CD14-positive monocyte (primary cell): ENCODE results near the gene PPP1CC. TPM values are rescaled to one million over a fixed set of nuclear protein-coding genes. Genes with fewer than 3 reads are reported as not detected.

Experiments used
- DNase-seq, 3 donors: peaks; one replicate each; pipeline ENCODE4 v3.0.0-alpha.2; 2011 to 2022
- H2AFZ ChIP-seq: 2 replicates; pipeline ENCODE4 v1.6.0; 2012; ENCODE audit warnings: mild to moderate bottlenecking, low read depth, low read length, inconsistent platforms; ENCODE audit not compliant: insufficient read depth, poor library complexity, severe bottlenecking
- H3K27ac ChIP-seq, 2 donors: 1 replicate in 1 of 2; 2 replicates in 1 of 2; pipeline ENCODE4 v1.5.1; 2012 to 2013; ENCODE audit warnings: low read length in 2 of 2, control low read depth in 1 of 2, inconsistent platforms in 1 of 2, low read depth in 1 of 2, mild to moderate bottlenecking in 1 of 2
- H3K27me3 ChIP-seq, 2 donors: one replicate each; pipeline versions ENCODE4 v1.6.0 to v1.6.1; 2011 to 2013; ENCODE audit warnings: low read length in 2 of 2; ENCODE audit not compliant: control insufficient read depth in 2 of 2, insufficient read depth in 2 of 2
- H3K36me3 ChIP-seq, 2 donors: replicated peaks in 1 of 2; 1 replicate in 1 of 2; 2 replicates in 1 of 2; pipeline versions ENCODE4 v1.5.1 to v1.6.1; 2012 to 2013; ENCODE audit warnings: low read length in 2 of 2, control low read depth in 1 of 2, inconsistent platforms in 1 of 2, mild to moderate bottlenecking in 1 of 2; ENCODE audit not compliant: insufficient read depth in 2 of 2, control insufficient read depth in 1 of 2
- H3K4me1 ChIP-seq, 2 donors: 1 replicate in 1 of 2; 2 replicates in 1 of 2; pipeline versions ENCODE4 v1.5.1 to v1.6.1; 2012 to 2013; ENCODE audit warnings: low read length in 2 of 2, control low read depth in 1 of 2, inconsistent platforms in 1 of 2, mild to moderate bottlenecking in 1 of 2, moderate library complexity in 1 of 2; ENCODE audit not compliant: insufficient read depth in 2 of 2, control insufficient read depth in 1 of 2
- H3K4me2 ChIP-seq: replicated peaks from 2 replicates; pipeline ENCODE3; 2012; ENCODE audit warnings: low read length, moderate library complexity, mild to moderate bottlenecking; ENCODE audit not compliant: poor library complexity, severe bottlenecking; ENCODE audit errors: extremely low read depth
- H3K4me3 ChIP-seq, 3 experiments: fragments of 200-600 bp in 1 of 3; sonication (generic) in 1 of 3; replicated peaks in 1 of 3; 1 replicate in 2 of 3; 2 replicates in 1 of 3; pipeline ENCODE4 v1.5.1; 2011 to 2013; ENCODE audit warnings: low read length in 3 of 3, mild to moderate bottlenecking in 3 of 3, control low read depth in 2 of 3, low read depth in 2 of 3, inconsistent platforms in 1 of 3, moderate library complexity in 1 of 3
- H3K79me2 ChIP-seq: 2 replicates; pipeline ENCODE4 v1.6.0; 2012; ENCODE audit warnings: mild to moderate bottlenecking, control low read depth, inconsistent platforms, low read length, moderate library complexity; ENCODE audit not compliant: insufficient read depth
- H3K9ac ChIP-seq: 2 replicates; pipeline ENCODE4 v1.6.0; 2017; ENCODE audit warnings: low read length, mild to moderate bottlenecking; ENCODE audit not compliant: insufficient read depth, poor library complexity, severe bottlenecking
- H3K9me3 ChIP-seq, 2 donors: replicated peaks in 1 of 2; 1 replicate in 1 of 2; 2 replicates in 1 of 2; pipeline versions ENCODE4 v1.5.1 to v1.6.1; 2012 to 2013; ENCODE audit warnings: low read length in 2 of 2, control low read depth in 1 of 2; ENCODE audit not compliant: control insufficient read depth in 1 of 2, insufficient read depth in 1 of 2
- H4K20me1 ChIP-seq: 2 replicates; pipeline ENCODE4 v1.6.0; 2012; ENCODE audit warnings: mild to moderate bottlenecking, low read length, control low read depth, moderate library complexity; ENCODE audit not compliant: insufficient read depth
- H3K27ac Mint-ChIP-seq, 7 donors: one replicate each; pipeline ENCODE4 v1.8.0; 2020; ENCODE audit warnings: mild to moderate bottlenecking in 7 of 7, mixed read lengths in 7 of 7, moderate library complexity in 6 of 7, inconsistent platforms in 2 of 7
- H3K27me3 Mint-ChIP-seq, 3 donors: one replicate each; pipeline ENCODE4 v1.8.0; 2021 to 2022; ENCODE audit warnings: low read depth in 3 of 3, mild to moderate bottlenecking in 3 of 3, mixed read lengths in 3 of 3, moderate library complexity in 3 of 3, inconsistent platforms in 1 of 3
- H3K36me3 Mint-ChIP-seq, 2 donors: one replicate each; pipeline ENCODE4 v1.8.0; 2020; ENCODE audit warnings: mixed read lengths in 2 of 2, inconsistent platforms in 1 of 2, mild to moderate bottlenecking in 1 of 2
- H3K4me1 Mint-ChIP-seq: one replicate; pipeline ENCODE4 v1.8.0; 2020; ENCODE audit warnings: mild to moderate bottlenecking, mixed read lengths
- H3K4me3 Mint-ChIP-seq, 2 donors: one replicate each; pipeline ENCODE4 v1.8.0; 2020; ENCODE audit warnings: mild to moderate bottlenecking in 2 of 2, mixed read lengths in 2 of 2, moderate library complexity in 1 of 2
- H3K9me3 Mint-ChIP-seq, 7 donors: one replicate each; pipeline ENCODE4 v1.8.0; 2020 to 2022; ENCODE audit warnings: mixed read lengths in 7 of 7, mild to moderate bottlenecking in 6 of 7, moderate library complexity in 6 of 7, inconsistent platforms in 2 of 7
- WGBS: methylation state at CpG from one replicate; pipeline ENCODE4 v1.1.5; 2013; ENCODE audit warnings: missing lambda C conversion rate; ENCODE audit not compliant: insufficient coverage; 5-methylcytosine and 5-hydroxymethylcytosine counted together
- intact Hi-C, 2 donors: fragments of 100-400 bp; cut with micrococcal nuclease; formaldehyde crosslinking; loops; one replicate each; pipeline versions ENCODE4 v1.15.0 to v1.15.1; 2023
- polyA plus RNA-seq, 3 donors: library from polyadenylated mRNA; depleted of rRNA in 1 of 3; unstranded in 2 of 3; stranded (reverse) in 1 of 3; fragments of 300-500 nt in 2 of 3; fragments of >200 nt in 1 of 3; fragmentation: Illumina TruSeq in 2 of 3; gene quantifications; 1 replicate in 2 of 3; 2 replicates in 1 of 3; pipeline ENCODE4 v1.2.3, GENCODE V29; 2012 to 2021
- TF ChIP-seq, protein P1 (sequence below): fragments of 200-600 bp; IDR thresholded peaks from one replicate; pipeline ENCODE4 v1.8.0; 2022; ENCODE audit warnings: antibody characterized with exemption, mild to moderate bottlenecking

PPP1CC gene
- polyA plus RNA-seq, 3 donors, result 63.2 to 139 (median 128) TPM

GRCh38 chr12:110708917-110709316, 33.8 kb downstream of the PPP1CC start:
- H2AFZ ChIP-seq, result no peak overlapping the region
- H3K27ac Mint-ChIP-seq, result no peak overlapping the region
- 100% methylated on average over 3 of the region's 4 CpGs for WGBS
- H3K4me2 ChIP-seq, result no peak overlapping the region
- no peaks in the 10 kb centered on the region for H3K9me3 ChIP-seq
- H3K27me3 ChIP-seq, result no peaks in the 10 kb centered on the region
- no peaks in the 10 kb centered on the region for H3K79me2 ChIP-seq
- H3K4me3 Mint-ChIP-seq, result no peak overlapping the region
- H3K4me3 ChIP-seq, result no peak overlapping the region
- DNase-seq, result no peak
- H3K27me3 Mint-ChIP-seq, result peaks cover 0 to 2% (median 0%) of the 10 kb centered on the region in 3 donors
- H3K4me1 Mint-ChIP-seq, result peaks cover 5% of the 10 kb centered on the region
- H3K9me3 Mint-ChIP-seq, result peaks cover 0 to 3% (median 0%) of the 10 kb centered on the region in 7 donors
- H3K27ac ChIP-seq, result no peak overlapping the region
- intact Hi-C loops, result no loop called here
- H3K9ac ChIP-seq, result no peak overlapping the region
- H4K20me1 ChIP-seq, result no peaks in the 10 kb centered on the region
- H3K4me1 ChIP-seq, result peaks cover 0 to 3% of the 10 kb centered on the region in 2 donors
- TF ChIP-seq, protein P1, sequence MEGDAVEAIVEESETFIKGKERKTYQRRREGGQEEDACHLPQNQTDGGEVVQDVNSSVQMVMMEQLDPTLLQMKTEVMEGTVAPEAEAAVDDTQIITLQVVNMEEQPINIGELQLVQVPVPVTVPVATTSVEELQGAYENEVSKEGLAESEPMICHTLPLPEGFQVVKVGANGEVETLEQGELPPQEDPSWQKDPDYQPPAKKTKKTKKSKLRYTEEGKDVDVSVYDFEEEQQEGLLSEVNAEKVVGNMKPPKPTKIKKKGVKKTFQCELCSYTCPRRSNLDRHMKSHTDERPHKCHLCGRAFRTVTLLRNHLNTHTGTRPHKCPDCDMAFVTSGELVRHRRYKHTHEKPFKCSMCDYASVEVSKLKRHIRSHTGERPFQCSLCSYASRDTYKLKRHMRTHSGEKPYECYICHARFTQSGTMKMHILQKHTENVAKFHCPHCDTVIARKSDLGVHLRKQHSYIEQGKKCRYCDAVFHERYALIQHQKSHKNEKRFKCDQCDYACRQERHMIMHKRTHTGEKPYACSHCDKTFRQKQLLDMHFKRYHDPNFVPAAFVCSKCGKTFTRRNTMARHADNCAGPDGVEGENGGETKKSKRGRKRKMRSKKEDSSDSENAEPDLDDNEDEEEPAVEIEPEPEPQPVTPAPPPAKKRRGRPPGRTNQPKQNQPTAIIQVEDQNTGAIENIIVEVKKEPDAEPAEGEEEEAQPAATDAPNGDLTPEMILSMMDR, result no peak
- H3K36me3 Mint-ChIP-seq, result peaks cover 3 to 9% of the 10 kb centered on the region in 2 donors
- no peaks in the 10 kb centered on the region for H3K36me3 ChIP-seq

DNA sequence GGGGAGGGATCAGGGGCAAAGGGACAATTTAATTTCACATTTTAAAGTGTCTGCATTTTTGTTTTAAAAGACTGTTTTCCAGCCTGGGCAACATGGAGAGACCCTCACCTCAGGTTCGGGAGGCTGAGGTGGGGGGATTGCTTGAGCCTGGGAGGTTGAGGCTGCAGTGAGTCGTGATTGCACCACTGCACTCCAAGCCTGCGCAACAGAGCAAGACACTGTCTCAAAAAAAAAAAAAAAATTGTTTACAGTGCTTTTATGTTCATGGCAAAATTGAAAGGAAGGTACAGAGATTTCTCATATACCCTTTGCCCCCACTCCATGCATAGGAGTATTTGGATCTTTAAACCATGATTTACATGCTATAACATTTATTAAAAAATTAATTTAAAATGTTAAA, 37.4 kb downstream of the PPP1CC start:
- DNase-seq, result no peak
- TF ChIP-seq, protein P1, result no peak
- WGBS, result no CpG with 5 or more reads among the region's 3 CpGs
- intact Hi-C loops, result no loop called here
- Mint-ChIP-seq H3K4me3 (no peak overlapping the region), H3K27me3 (peaks cover 0 to 3% (median 0%) of the 10 kb centered on the region in 3 donors), H3K36me3 (peaks cover 2 to 6% of the 10 kb centered on the region in 2 donors), H3K27ac (no peak overlapping the region), H3K9me3 (peaks cover 0 to 3% (median 0%) of the 10 kb centered on the region in 7 donors), H3K4me1 (peaks cover 4% of the 10 kb centered on the region)
- Histone ChIP-seq H3K27ac (no peak overlapping the region), H3K4me3 (no peak overlapping the region), H3K4me2 (no peak overlapping the region), H2AFZ (no peak overlapping the region), H3K27me3 (no peaks in the 10 kb centered on the region), H3K79me2 (no peaks in the 10 kb centered on the region), H4K20me1 (no peaks in the 10 kb centered on the region), H3K9ac (no peak overlapping the region), H3K9me3 (no peaks in the 10 kb centered on the region), H3K36me3 (no peaks in the 10 kb centered on the region), H3K4me1 (peaks cover 0 to 3% of the 10 kb centered on the region in 2 donors)
